Natural killer cell (primary cell): ENCODE measurements around the gene TRIM3. TPM values are rescaled to one million over a fixed set of nuclear protein-coding genes. Genes with fewer than 3 reads are reported as not detected.

Source experiments
- ATAC-seq, 3 donors: fragments of 150-1000 bp in 2 of 3; fragments of 200-7000 bp in 1 of 3; cut with Tn5 transposase; 1 replicate in 1 of 3; 2 replicates in 2 of 3; pipeline ENCODE4 v1.10.0; 2021; ENCODE audit warnings: mild to moderate bottlenecking in 2 of 3, moderate library complexity in 2 of 3
- DNase-seq, 2 donors: peaks; one replicate each; pipeline versions ENCODE4 v3.0.0 to v3.0.0-alpha.2; 2013 to 2021; ENCODE audit warnings: mixed read lengths in 1 of 2
- H3K27ac ChIP-seq: one replicate; pipeline ENCODE4 v1.5.1; 2013; ENCODE audit warnings: mild to moderate bottlenecking, low read length
- H3K27me3 ChIP-seq: one replicate; pipeline ENCODE4 v1.6.1; 2013; ENCODE audit warnings: low read length; ENCODE audit not compliant: control insufficient read depth, insufficient read depth
- H3K36me3 ChIP-seq: one replicate; pipeline ENCODE4 v1.6.1; 2013; ENCODE audit warnings: low read length; ENCODE audit not compliant: control insufficient read depth, insufficient read depth
- H3K4me1 ChIP-seq: one replicate; pipeline ENCODE4 v1.6.1; 2013; ENCODE audit warnings: low read length; ENCODE audit not compliant: control insufficient read depth, insufficient read depth
- H3K4me3 ChIP-seq: one replicate; pipeline ENCODE4 v1.5.1; 2013; ENCODE audit warnings: low read length
- H3K9me3 ChIP-seq: one replicate; pipeline ENCODE4 v1.6.1; 2013; ENCODE audit warnings: low read length; ENCODE audit not compliant: control insufficient read depth, insufficient read depth
- H3K27ac Mint-ChIP-seq, 2 donors: one replicate each; pipeline ENCODE4 v1.8.0; 2022; ENCODE audit warnings: mild to moderate bottlenecking in 2 of 2, mixed read lengths in 2 of 2, moderate library complexity in 1 of 2
- H3K27me3 Mint-ChIP-seq, 2 donors: one replicate each; pipeline ENCODE4 v1.8.0; 2022; ENCODE audit warnings: low read depth in 2 of 2, mixed read lengths in 2 of 2
- H3K36me3 Mint-ChIP-seq: one replicate; pipeline ENCODE4 v1.8.0; 2022; ENCODE audit warnings: mixed read lengths
- H3K4me1 Mint-ChIP-seq, 2 donors: one replicate each; pipeline ENCODE4 v1.8.0; 2022; ENCODE audit warnings: mixed read lengths in 2 of 2
- H3K4me3 Mint-ChIP-seq: one replicate; pipeline ENCODE4 v1.8.0; 2022; ENCODE audit warnings: mild to moderate bottlenecking, moderate library complexity, mixed read lengths
- H3K9me3 Mint-ChIP-seq, 2 donors: one replicate each; pipeline ENCODE4 v1.8.0; 2022; ENCODE audit warnings: mixed read lengths in 2 of 2
- CTCF ChIP-seq: fragments of 200-600 bp; IDR thresholded peaks from one replicate; pipeline ENCODE4 v1.8.0; 2022; ENCODE audit warnings: antibody characterized with exemption
- WGBS: methylation state at CpG from one replicate; pipeline ENCODE4 v1.1.7; 2013; ENCODE audit warnings: missing lambda C conversion rate; ENCODE audit not compliant: insufficient coverage; 5-methylcytosine and 5-hydroxymethylcytosine counted together
- intact Hi-C: fragments of 100-400 bp; cut with micrococcal nuclease; formaldehyde crosslinking; loops from one replicate; pipeline ENCODE4 v1.14.2; 2022
- total RNA-seq, 4 donors: library from RNA; stranded (reverse); fragments of 120-200 nt in 1 of 4; gene quantifications; one replicate each; pipeline versions ENCODE4 v1.2.3 to v1.2.4, GENCODE V29; 2013 to 2022

The TRIM3 gene
- total RNA-seq, 3 donors from 2014 or later (not counting 1 experiment from before 2014, with no cell fraction given): 26.4 to 30.9 (median 26.5) TPM

GRCh38 chr11:6438979-6439571 is 34.7 kb downstream of the TRIM3 start:
- Mint-ChIP-seq H3K27me3 (no peaks in the 10 kb centered on the region), H3K4me3 (no peak overlapping the region), H3K4me1 (no peaks in the 10 kb centered on the region), H3K9me3 (no peaks in the 10 kb centered on the region), H3K27ac (no peak overlapping the region), H3K36me3 (no peaks in the 10 kb centered on the region)
- H3K4me1 ChIP-seq: peaks cover 17% of the 10 kb centered on the region
- H3K27ac ChIP-seq: no peak overlapping the region
- intact Hi-C loops: no loop called here
- ATAC-seq: peak in 2 of 3 donors; percentile 31 to 50
- H3K27me3 ChIP-seq: no peaks in the 10 kb centered on the region
- TF ChIP-seq CTCF: no peak
- 10% methylated on average over 1 of the region's 1 CpG for WGBS
- H3K4me3 ChIP-seq: no peak overlapping the region
- H3K9me3 ChIP-seq: no peaks in the 10 kb centered on the region
- peak in 1 of 2 donors; percentile 70 for DNase-seq
- H3K36me3 ChIP-seq: no peaks in the 10 kb centered on the region

- Histone ChIP-seq H3K9me3 (no peaks in the 10 kb centered on the region), H3K27me3 (no peaks in the 10 kb centered on the region), H3K4me1 (peaks cover 17% of the 10 kb centered on the region), H3K36me3 (no peaks in the 10 kb centered on the region), H3K27ac (no peak overlapping the region), H3K4me3 (no peak overlapping the region)
- Mint-ChIP-seq H3K4me1 (no peaks in the 10 kb centered on the region), H3K9me3 (no peaks in the 10 kb centered on the region), H3K27ac (no peak overlapping the region), H3K36me3 (no peaks in the 10 kb centered on the region), H3K4me3 (no peak overlapping the region), H3K27me3 (no peaks in the 10 kb centered on the region)
- DNase-seq (peak in 1 of 2 donors; percentile 34), ATAC-seq (peak; percentile 24 to 71 (median 33))
- 33% methylated on average over 3 of the region's 3 CpGs for WGBS
- no peak for TF ChIP-seq CTCF
- intact Hi-C loops: no loop called here
Measured at GRCh38 chr11:6437993-6438392, 35.7 kb downstream of the TRIM3 start.

- no peaks in the 10 kb centered on the region for H3K4me1 Mint-ChIP-seq
- no peak for ATAC-seq
- intact Hi-C loops: no loop called here
Measured at GRCh38 chr11:6437423-6437822, 36.3 kb downstream of the TRIM3 start.

More at GRCh38 chr11:6437423-6437822, 36.3 kb downstream of the TRIM3 start:
- H3K27ac ChIP-seq: no peak overlapping the region
- DNase-seq: no peak
- no peak overlapping the region for H3K4me3 Mint-ChIP-seq
- H3K4me1 ChIP-seq: peaks cover 17% of the 10 kb centered on the region
- H3K9me3 Mint-ChIP-seq: no peaks in the 10 kb centered on the region
- WGBS: 93% methylated on average over 12 of the region's 12 CpGs
- H3K27me3 Mint-ChIP-seq: no peaks in the 10 kb centered on the region
- H3K36me3 Mint-ChIP-seq: no peaks in the 10 kb centered on the region
- H3K4me3 ChIP-seq: no peak overlapping the region
- no peaks in the 10 kb centered on the region for H3K9me3 ChIP-seq
- H3K27me3 ChIP-seq: no peaks in the 10 kb centered on the region
- no peak overlapping the region for H3K27ac Mint-ChIP-seq
- TF ChIP-seq CTCF: no peak
- no peaks in the 10 kb centered on the region for H3K36me3 ChIP-seq
